Activated naive CD4-positive, alpha-beta T cell (primary cell): ENCODE measurements around the gene MCM3AP.

ENCODE experiments used
- DNase-seq, 4 experiments: peaks; one replicate each; lab custom pipeline; 2025; lab: John Stamatoyannopoulos, UW

Gene MCM3AP

DNA sequence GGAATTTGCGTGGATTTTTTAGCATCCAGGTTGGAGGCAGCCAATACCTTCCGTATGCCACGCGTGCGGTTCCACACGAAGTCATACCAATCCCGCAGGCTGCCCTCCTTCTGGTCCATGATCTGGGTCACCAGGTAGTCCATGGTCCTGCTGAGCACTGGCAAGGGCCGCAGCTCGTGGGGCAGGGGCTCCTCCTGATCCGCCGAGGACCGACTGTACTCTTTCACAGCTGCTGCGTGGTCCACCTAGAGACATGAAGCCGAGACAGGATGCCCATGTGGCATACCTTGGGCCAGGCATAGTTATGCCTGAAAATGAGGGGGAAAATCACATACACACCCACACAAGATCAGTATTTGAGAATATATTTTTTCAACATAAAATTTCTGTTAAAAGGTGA lies 12.1 kb downstream of the MCM3AP start:
- DNase-seq, result no peak

DNA sequence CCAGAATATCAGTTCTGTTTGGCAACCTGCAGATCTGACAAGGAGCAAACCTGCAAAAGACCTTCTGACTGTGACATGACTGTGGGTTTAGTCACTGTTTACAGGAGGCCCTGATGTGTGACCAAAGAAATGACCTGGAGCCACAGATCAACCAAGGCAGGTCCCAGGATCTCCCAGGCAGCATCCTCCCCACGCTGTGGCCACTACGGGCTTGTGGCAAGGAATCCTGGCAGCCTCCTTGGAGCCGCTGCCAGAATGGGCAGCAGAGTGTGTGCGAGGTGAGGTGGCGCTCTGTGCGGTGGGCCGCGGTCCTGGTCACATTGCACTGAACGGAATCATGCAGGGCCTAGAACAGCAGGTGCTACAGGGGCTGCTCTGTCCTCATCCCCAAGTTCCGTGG lies 15.9 kb downstream of the MCM3AP start:
- no peak for DNase-seq

DNA sequence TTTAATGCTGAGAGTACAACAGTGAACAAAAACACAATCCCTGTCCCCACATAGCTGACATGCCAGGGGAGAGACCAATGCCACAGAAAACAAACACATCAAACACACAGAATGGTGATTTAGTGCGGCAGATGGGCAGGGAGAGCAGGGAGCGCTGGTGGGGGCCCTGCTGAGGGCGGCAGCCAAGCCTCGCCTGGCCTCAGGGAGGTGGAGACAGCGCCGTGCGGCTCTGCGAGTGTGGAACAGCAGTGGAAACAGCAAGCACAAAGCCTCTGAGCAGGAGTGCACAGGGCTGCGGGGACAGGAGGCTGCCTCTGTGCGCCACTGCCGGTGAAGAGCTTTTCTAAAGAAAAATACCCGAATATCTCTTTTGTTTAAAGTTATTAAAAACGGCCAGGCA lies 17.0 kb downstream of the MCM3AP start:
- DNase-seq, result no peak

DNA sequence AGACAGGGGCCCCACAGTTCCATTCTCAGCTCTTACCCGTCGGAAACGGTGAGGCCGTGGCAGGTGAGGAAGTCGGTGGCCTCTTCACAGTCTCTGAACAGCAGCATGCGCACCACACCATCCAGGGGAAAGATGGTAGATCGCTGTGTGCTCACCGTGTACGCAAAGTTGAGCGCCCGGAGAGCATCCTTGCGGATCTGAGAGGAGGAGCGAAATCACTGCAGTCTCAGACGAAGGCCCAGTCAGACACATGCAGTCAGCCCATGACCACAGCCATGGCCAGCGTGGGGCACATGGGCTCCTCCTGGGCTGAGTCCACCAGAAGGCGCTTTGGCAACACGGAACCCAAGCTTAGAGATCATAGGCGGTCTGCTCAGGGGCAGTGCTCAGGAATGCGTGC lies 18.5 kb downstream of the MCM3AP start:
- DNase-seq, result no peak

DNA sequence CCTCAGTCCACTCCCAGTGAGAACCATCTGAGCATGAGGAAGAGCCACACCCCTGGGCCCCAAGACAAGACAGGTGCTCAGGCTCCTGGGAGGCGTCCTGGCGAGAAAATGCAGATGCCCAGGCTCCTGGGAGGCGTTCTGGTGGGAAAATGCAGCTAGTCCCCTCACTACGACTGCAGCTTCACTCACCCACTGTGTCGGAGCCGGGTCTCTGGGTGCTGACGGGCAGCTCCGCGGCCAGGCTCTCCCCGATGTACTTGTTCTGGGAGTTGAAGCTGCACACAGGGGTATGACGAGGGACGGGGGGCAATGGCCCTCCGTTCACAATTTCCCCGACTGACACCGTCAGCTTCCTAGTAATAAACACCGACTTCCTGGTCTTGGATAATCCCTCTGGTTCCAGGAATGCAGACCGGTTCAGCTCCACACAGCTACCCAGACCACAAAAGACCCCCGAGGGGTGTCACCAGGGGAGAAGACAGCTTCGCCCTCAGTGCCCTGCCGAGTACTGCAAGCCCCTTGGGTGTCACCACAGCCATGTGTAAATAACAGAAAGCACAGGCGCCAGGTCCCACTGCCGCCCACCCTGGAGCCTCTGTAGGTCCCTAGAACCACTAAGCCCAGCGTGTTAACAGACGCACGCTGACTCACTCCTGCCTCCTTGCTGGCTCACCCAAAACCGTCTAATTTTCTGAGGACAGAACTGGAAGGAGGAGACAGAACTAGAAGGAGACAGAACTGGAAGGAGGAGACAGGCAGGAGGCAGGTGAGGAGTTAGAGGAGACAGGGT lies 19.5 kb downstream of the MCM3AP start:
- DNase-seq, result no peak

DNA sequence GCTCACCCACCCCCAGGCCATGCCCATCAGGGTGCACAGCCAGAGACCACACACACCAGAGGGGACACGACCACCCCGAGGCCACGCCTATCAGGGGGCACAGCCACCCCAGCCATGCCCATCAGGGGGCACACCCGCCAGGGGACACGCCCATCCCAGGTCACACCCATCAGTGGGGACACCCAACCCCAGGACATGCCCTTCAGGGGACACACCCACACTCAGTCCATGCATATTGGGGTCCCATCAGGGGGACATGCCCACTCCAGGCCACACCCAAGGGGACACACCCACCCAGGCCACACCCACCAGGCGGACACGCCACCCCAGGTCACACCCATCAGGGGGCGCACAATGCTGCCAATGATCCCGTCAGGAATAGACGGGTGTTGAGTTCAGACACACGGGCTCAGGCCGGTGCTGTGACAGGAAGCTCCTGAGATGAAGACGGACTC lies 20.7 kb downstream of the MCM3AP start:
- no peak for DNase-seq

DNA sequence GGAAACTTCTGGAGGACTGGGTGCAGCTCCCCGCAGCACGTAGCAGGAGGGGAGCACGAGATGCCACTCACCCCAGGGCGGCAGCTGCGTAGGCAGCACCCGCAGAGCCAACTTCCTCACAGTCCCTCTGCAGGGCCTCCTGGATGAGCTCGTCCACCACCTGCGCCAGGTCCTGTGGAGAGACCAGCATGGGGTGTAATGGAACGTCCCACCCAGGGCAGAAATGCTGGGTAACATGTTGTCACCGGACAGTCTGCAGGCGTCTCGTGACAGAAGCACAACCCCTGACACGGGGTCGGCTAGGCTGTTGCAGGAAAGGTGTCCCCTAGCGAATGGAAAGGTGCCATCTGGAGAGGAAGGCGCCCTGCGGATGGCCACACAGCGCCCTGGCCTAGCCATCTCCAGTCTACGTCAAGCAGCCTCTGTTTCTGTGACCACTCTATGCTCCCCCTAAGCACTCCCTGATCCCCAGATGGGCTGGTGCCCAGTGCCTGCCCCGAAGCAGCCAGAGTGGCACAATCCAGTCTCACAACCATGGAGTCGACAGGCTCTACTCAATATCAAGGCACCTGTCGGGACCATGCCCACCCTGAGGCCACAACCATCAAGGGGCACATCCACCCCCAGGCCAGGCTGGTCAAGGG lies 21.2 kb downstream of the MCM3AP start:
- DNase-seq, result no peak

GRCh38 chr21:46256501-46256994 lies 28.9 kb downstream of the MCM3AP start:
- no peak for DNase-seq

- DNase-seq, result no peak
Measured at GRCh38 chr21:46255758-46256337, 29.6 kb downstream of the MCM3AP start.

DNA sequence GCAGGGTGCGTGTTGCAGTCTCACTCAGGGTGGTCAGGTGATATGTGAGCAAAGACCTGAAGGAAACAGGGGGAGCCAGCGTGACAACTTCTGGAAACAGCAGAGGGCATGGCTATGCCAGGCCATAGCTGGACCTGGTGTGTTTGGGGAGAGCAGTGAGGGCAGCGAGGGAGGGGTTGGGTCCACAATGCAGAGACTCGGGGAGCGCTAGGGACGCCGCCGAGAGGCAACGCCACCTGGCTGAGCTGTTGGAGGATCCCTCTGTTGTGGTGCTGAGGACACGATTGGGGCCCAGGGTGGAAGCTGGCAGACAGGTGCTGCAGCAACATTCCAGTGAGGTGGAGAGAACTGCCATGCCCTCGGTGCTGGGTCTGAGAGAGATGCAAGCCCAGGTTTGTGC lies 30.2 kb downstream of the MCM3AP start:
- DNase-seq, result no peak

GRCh38 chr21:46254208-46254975 lies 31.0 kb downstream of the MCM3AP start:
- DNase-seq, result no peak

GRCh38 chr21:46253610-46254124 lies 31.7 kb downstream of the MCM3AP start:
- DNase-seq, result no peak

GRCh38 chr21:46252840-46253239 lies 32.6 kb downstream of the MCM3AP start:
- no peak for DNase-seq

- no peak for DNase-seq
Measured at GRCh38 chr21:46250146-46250725, 35.2 kb downstream of the MCM3AP start.

DNA sequence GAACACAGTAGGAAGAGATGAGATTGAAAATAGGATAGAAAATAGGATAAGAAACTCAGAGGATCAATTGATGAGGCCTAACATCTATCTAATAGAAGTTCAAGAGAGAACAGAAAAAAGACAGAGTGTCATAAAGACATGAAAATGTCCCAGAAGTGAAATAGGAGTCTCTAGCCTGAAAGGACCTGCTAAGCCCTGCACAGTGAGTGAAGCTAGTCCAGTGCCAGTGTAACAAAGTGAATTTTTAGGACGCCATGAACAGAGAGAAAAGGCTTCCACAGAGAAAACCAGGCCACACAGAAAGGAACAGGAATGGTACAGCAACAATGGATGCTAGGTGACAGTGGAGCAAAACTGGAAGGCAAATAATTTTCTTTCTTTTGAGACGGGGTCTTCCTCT lies 36.6 kb downstream of the MCM3AP start:
- no peak for DNase-seq

GRCh38 chr21:46248422-46248782 lies 37.0 kb downstream of the MCM3AP start:
- DNase-seq, result no peak

GRCh38 chr21:46247699-46248421 lies 37.6 kb downstream of the MCM3AP start:
- DNase-seq, result no peak

- DNase-seq, result no peak
Measured at GRCh38 chr21:46246345-46246744, 39.1 kb downstream of the MCM3AP start.

- DNase-seq, result no peak
Measured at GRCh38 chr21:46245213-46245915, 40.0 kb downstream of the MCM3AP start.

DNA sequence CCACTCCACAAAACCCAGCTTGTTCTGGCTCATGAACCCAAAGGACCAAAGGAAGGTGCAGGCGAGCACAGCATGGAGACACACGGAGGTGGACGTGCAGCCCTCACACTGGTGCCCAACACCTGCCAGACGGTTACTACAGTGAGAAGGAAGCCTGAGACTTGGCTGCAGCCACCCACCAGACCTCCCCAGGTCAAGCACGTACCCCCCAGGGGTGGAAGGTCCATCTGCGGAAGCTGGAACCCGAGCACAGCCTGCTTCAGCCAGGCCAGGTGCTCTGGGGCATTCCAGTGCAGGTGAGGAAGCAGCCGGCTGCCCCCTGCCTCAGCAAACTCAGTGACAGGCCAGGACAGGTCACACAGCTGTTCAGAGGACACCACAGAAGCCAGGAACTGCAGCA lies 40.8 kb downstream of the MCM3AP start:
- no peak for DNase-seq
